PC-3 (cell line): Measurements from ENCODE around the gene KRTAP6-2. TPM values are rescaled to one million over a fixed set of nuclear protein-coding genes. Genes with fewer than 3 reads are reported as not detected.

Experiments used
- ATAC-seq: fragments of 200-7000 bp; cut with Tn5 transposase; 2 replicates; pipeline ENCODE4 v1.9.1; 2020; ENCODE audit warnings: mild to moderate bottlenecking, moderate library complexity
- BruUV-seq: library from RNA; stranded (reverse); fragments of 400-500 nt; replicated peaks from 2 replicates; lab custom pipeline; 2021; lab: Mats Ljungman, UMichigan
- CTCF ChIA-PET: fragments of 300-600 bp; sonication (Branson Sonifier 250); formaldehyde crosslinking; loops from one replicate; lab custom pipeline; 2022; ENCODE audit warnings: antibody characterized with exemption; lab: Charles Lee
- POLR2A ChIA-PET: fragments of 300-600 bp; sonication (Branson Sonifier 250); formaldehyde crosslinking; loops from one replicate; lab custom pipeline; 2022; ENCODE audit warnings: antibody characterized with exemption; ENCODE audit not compliant: unreplicated experiment; lab: Charles Lee
- DNase-seq: peaks from one replicate; pipeline ENCODE4 v3.0.0-alpha.2; 2015
- H2AFZ ChIP-seq: fragments of 300-600 bp; sonication (generic); 2 replicates; pipeline ENCODE4 v1.6.0; 2016; ENCODE audit warnings: antibody characterized with exemption, low read length
- H3F3A ChIP-seq: fragments of 300-600 bp; sonication (generic); one replicate; pipeline ENCODE4 v1.6.0; 2017; ENCODE audit warnings: antibody characterized with exemption, low read length, control low read depth, mild to moderate bottlenecking; ENCODE audit not compliant: unreplicated experiment
- H3K27ac ChIP-seq: fragments of 300-600 bp; sonication (generic); 2 replicates; pipeline ENCODE4 v1.5.1; 2016; ENCODE audit warnings: mild to moderate bottlenecking, low read length
- H3K27me3 ChIP-seq: fragments of 300-600 bp; sonication (generic); 2 replicates; pipeline ENCODE4 v1.6.1; 2016; ENCODE audit warnings: low read length, mixed read lengths
- H3K36me3 ChIP-seq: fragments of 300-600 bp; sonication (generic); 2 replicates; pipeline ENCODE4 v1.6.1; 2016; ENCODE audit warnings: low read depth, mixed run types, low read length, mixed read lengths
- H3K4me1 ChIP-seq: fragments of 300-600 bp; sonication (generic); 2 replicates; pipeline ENCODE4 v1.5.1; 2016; ENCODE audit warnings: low read length; ENCODE audit not compliant: insufficient read depth
- H3K4me2 ChIP-seq: fragments of 300-600 bp; sonication (generic); 2 replicates; pipeline ENCODE4 v1.6.0; 2016; ENCODE audit warnings: low read length
- H3K4me3 ChIP-seq: fragments of 300-600 bp; sonication (generic); 2 replicates; pipeline ENCODE4 v1.5.1; 2016; ENCODE audit warnings: mild to moderate bottlenecking, low read length, mixed read lengths
- H3K79me2 ChIP-seq: fragments of 300-600 bp; sonication (generic); 2 replicates; pipeline ENCODE4 v1.6.1; 2017; ENCODE audit warnings: low read length, mixed read lengths
- H3K9ac ChIP-seq: fragments of 300-600 bp; sonication (generic); 2 replicates; pipeline ENCODE4 v1.6.0; 2016; ENCODE audit warnings: mild to moderate bottlenecking, low read length
- H3K9me2 ChIP-seq: fragments of 300-600 bp; sonication (generic); replicated peaks from 2 replicates; pipeline ENCODE4 v1.6.1; 2016; ENCODE audit warnings: mixed run types, low read length, mixed read lengths
- H3K9me3 ChIP-seq: fragments of 300-600 bp; sonication (generic); 2 replicates; pipeline ENCODE4 v1.6.1; 2016; ENCODE audit warnings: low read length, mixed read lengths
- H4K20me1 ChIP-seq: fragments of 300-600 bp; sonication (generic); 2 replicates; pipeline ENCODE4 v1.6.1; 2016; ENCODE audit warnings: low read length, mixed read lengths
- EZH2 ChIP-seq: fragments of 300-600 bp; sonication (generic); IDR thresholded peaks from one replicate; pipeline ENCODE4 v1.6.1; 2017; ENCODE audit warnings: antibody characterized with exemption, mild to moderate bottlenecking, low read length; ENCODE audit not compliant: unreplicated experiment
- EZH2phosphoT487 ChIP-seq: fragments of 300-600 bp; sonication (generic); IDR thresholded peaks from 2 replicates; pipeline ENCODE4 v1.6.1; 2018; ENCODE audit warnings: mild to moderate bottlenecking, antibody characterized with exemption, low read length, borderline replicate concordance
- intact Hi-C: fragments of 100-400 bp; cut with micrococcal nuclease; formaldehyde crosslinking; loops from 2 replicates; pipeline ENCODE4 v1.9.0; 2023
- total RNA-seq: library from RNA; depleted of rRNA; stranded (reverse); fragments of >200 nt; gene quantifications from 2 replicates; pipeline ENCODE4 v1.2.3, GENCODE V29; 2014
- TF ChIP-seq, protein P1 (sequence below): fragments of 300-600 bp; sonication (generic); conservative IDR thresholded peaks from 2 replicates; pipeline ENCODE4 v1.5.1; 2017; ENCODE audit warnings: antibody characterized with exemption, low read depth, mild to moderate bottlenecking, low read length

KRTAP6-2 gene
- total RNA-seq, 1 experiment from 2014 or later, result not detected

DNA sequence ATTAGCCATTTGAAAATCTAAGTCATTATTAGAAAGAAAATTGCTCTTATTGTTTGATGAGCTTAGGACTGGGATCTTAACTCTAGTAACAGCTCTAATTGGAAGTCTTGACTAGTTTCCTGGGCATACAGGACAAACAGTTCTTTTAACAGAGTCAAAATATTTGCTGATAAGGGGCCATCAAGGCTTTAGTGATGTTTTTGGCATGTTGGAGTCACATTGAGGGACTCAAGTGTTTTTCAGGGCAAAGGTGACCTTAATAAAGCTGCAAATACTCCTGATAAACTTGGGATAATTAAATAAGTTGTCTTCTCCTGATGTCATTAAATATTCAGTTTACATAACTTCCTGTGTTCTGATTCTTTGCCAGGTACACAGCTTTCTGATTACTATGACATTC is 31.1 kb downstream of the KRTAP6-2 start:
- Histone ChIP-seq H3K9me3 (no peaks in the 10 kb centered on the region), H3K4me2 (no peak overlapping the region), H3K4me3 (no peak overlapping the region), H3K36me3 (no peaks in the 10 kb centered on the region), H3K4me1 (no peaks in the 10 kb centered on the region), H3F3A (no peaks in the 10 kb centered on the region), H2AFZ (no peak overlapping the region), H3K9ac (no peak overlapping the region), H3K27ac (no peak overlapping the region), H3K79me2 (no peaks in the 10 kb centered on the region), H3K27me3 (no peaks in the 10 kb centered on the region), H4K20me1 (no peaks in the 10 kb centered on the region), H3K9me2 (no peaks in the 10 kb centered on the region)
- no TSS peak for BruUV-seq
- ATAC-seq, result no peak
- intact Hi-C loops, result no loop called here
- TF ChIP-seq EZH2phosphoT487 (no peak), EZH2 (no peak)
- TF ChIP-seq, protein P1, sequence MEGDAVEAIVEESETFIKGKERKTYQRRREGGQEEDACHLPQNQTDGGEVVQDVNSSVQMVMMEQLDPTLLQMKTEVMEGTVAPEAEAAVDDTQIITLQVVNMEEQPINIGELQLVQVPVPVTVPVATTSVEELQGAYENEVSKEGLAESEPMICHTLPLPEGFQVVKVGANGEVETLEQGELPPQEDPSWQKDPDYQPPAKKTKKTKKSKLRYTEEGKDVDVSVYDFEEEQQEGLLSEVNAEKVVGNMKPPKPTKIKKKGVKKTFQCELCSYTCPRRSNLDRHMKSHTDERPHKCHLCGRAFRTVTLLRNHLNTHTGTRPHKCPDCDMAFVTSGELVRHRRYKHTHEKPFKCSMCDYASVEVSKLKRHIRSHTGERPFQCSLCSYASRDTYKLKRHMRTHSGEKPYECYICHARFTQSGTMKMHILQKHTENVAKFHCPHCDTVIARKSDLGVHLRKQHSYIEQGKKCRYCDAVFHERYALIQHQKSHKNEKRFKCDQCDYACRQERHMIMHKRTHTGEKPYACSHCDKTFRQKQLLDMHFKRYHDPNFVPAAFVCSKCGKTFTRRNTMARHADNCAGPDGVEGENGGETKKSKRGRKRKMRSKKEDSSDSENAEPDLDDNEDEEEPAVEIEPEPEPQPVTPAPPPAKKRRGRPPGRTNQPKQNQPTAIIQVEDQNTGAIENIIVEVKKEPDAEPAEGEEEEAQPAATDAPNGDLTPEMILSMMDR, result no peak
- POLR2A ChIA-PET, result no interaction called here
- CTCF ChIA-PET, result no interaction called here
- DNase-seq, result no peak

DNA sequence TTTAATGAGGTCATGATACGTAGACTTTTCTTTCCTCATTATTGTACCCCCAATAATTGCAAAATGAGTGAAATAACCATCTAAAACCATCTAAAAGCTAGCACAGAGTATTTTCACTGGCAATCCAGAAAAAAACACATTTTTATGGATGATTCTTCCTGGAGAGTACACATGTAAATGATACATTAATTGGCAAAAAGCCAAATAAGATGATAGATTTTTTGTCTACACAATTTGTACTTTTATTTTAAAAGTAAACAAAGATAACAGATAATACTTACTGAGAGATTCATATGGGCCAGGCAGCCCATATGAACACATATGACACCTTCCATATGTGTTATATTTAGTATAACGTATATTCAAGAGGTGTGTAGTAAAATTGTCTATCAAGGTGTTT is 35.1 kb downstream of the KRTAP6-2 start:
- no peaks in the 10 kb centered on the region for H3K9me2 ChIP-seq
- H3K36me3 ChIP-seq, result no peaks in the 10 kb centered on the region
- TF ChIP-seq, protein P1, result no peak
- no peak for TF ChIP-seq EZH2
- no peak for TF ChIP-seq EZH2phosphoT487
- H3K9me3 ChIP-seq, result no peaks in the 10 kb centered on the region
- no peak overlapping the region for H2AFZ ChIP-seq
- CTCF ChIA-PET, result no interaction called here
- no peaks in the 10 kb centered on the region for H3K79me2 ChIP-seq
- H3F3A ChIP-seq, result no peaks in the 10 kb centered on the region
- POLR2A ChIA-PET, result no interaction called here
- DNase-seq (no peak), ATAC-seq (no peak)
- no peak overlapping the region for H3K4me2 ChIP-seq
- no peaks in the 10 kb centered on the region for H3K4me1 ChIP-seq
- H4K20me1 ChIP-seq, result no peaks in the 10 kb centered on the region
- intact Hi-C loops, result no loop called here
- H3K27ac ChIP-seq, result no peak overlapping the region
- H3K27me3 ChIP-seq, result no peaks in the 10 kb centered on the region
- no peak overlapping the region for H3K4me3 ChIP-seq
- no peak overlapping the region for H3K9ac ChIP-seq
- BruUV-seq, result no TSS peak

DNA sequence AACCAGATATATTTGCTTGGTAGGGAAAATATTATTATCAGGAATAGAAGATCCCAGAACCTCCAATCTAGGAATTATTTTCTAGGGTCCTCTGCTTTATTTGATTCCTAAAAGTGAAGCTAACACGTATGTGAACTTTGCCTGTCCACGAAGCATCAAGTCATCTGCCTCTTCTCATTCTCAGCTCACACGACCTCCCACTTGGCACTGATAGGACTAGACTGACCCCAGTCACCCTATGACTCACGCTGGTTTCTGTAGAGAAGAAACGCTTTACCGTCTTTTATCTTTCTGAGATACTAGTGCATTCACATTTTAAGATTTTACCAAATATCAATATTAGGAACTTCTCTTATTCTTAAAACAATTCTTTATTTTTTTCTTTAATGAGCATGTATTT is 35.6 kb downstream of the KRTAP6-2 start:
- ChIA-PET CTCF (no interaction called here), POLR2A (no interaction called here)
- no peaks in the 10 kb centered on the region for H3F3A ChIP-seq
- no peaks in the 10 kb centered on the region for H3K36me3 ChIP-seq
- no peaks in the 10 kb centered on the region for H3K4me1 ChIP-seq
- no peak for TF ChIP-seq EZH2phosphoT487
- TF ChIP-seq, protein P1, result no peak
- no peak for TF ChIP-seq EZH2
- no peak overlapping the region for H3K27ac ChIP-seq
- H3K79me2 ChIP-seq, result no peaks in the 10 kb centered on the region
- no peaks in the 10 kb centered on the region for H3K27me3 ChIP-seq
- H4K20me1 ChIP-seq, result no peaks in the 10 kb centered on the region
- no peak overlapping the region for H3K4me2 ChIP-seq
- no TSS peak for BruUV-seq
- no peak for ATAC-seq
- no peak overlapping the region for H2AFZ ChIP-seq
- no peak overlapping the region for H3K4me3 ChIP-seq
- H3K9ac ChIP-seq, result no peak overlapping the region
- intact Hi-C loops, result no loop called here
- no peaks in the 10 kb centered on the region for H3K9me2 ChIP-seq
- DNase-seq, result no peak
- H3K9me3 ChIP-seq, result no peaks in the 10 kb centered on the region
